ENCODE data around the gene MLPH. TPM values are rescaled to one million over a fixed set of nuclear protein-coding genes. Genes with fewer than 3 reads are reported as not detected.

MLPH gene
- total RNA-seq, 1 donor from 2014 or later: 91.0 TPM

- no peaks in the 10 kb centered on the region for H3K9me3 ChIP-seq
- no peak for DNase-seq (ENCODE audit: low spot score in 2 of 2)
- intact Hi-C loops (cut with DNase I): no loop called here
- no peak overlapping the region for H3K27ac ChIP-seq
- TF ChIP-seq, protein P1, sequence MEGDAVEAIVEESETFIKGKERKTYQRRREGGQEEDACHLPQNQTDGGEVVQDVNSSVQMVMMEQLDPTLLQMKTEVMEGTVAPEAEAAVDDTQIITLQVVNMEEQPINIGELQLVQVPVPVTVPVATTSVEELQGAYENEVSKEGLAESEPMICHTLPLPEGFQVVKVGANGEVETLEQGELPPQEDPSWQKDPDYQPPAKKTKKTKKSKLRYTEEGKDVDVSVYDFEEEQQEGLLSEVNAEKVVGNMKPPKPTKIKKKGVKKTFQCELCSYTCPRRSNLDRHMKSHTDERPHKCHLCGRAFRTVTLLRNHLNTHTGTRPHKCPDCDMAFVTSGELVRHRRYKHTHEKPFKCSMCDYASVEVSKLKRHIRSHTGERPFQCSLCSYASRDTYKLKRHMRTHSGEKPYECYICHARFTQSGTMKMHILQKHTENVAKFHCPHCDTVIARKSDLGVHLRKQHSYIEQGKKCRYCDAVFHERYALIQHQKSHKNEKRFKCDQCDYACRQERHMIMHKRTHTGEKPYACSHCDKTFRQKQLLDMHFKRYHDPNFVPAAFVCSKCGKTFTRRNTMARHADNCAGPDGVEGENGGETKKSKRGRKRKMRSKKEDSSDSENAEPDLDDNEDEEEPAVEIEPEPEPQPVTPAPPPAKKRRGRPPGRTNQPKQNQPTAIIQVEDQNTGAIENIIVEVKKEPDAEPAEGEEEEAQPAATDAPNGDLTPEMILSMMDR (IDR thresholded peaks at IDR 0.05): peak; percentile 28 to 51 (median 47)
- no peaks in the 10 kb centered on the region for H3K36me3 ChIP-seq
- H3K27me3 ChIP-seq: no peaks in the 10 kb centered on the region
- H3K4me1 ChIP-seq: peaks cover 0 to 11% of the 10 kb centered on the region in 2 donors
- no peak overlapping the region for H3K4me3 ChIP-seq
Observed at GRCh38 chr2:237471438-237472186, 15.4 kb upstream of the MLPH start.

- H3K36me3 ChIP-seq: no peaks in the 10 kb centered on the region
- peaks cover 0 to 11% of the 10 kb centered on the region in 2 donors for H3K4me1 ChIP-seq
- no peak for DNase-seq (ENCODE audit: low spot score in 2 of 2)
- no peaks in the 10 kb centered on the region for H3K27me3 ChIP-seq
- no peak overlapping the region for H3K27ac ChIP-seq
- intact Hi-C loops (cut with DNase I): no loop called here
- H3K9me3 ChIP-seq: no peaks in the 10 kb centered on the region
- no peak overlapping the region for H3K4me3 ChIP-seq
- TF ChIP-seq, protein P1 (IDR thresholded peaks at IDR 0.05): no peak
Observed at GRCh38 chr2:237472187-237472712, 14.8 kb upstream of the MLPH start.

DNA sequence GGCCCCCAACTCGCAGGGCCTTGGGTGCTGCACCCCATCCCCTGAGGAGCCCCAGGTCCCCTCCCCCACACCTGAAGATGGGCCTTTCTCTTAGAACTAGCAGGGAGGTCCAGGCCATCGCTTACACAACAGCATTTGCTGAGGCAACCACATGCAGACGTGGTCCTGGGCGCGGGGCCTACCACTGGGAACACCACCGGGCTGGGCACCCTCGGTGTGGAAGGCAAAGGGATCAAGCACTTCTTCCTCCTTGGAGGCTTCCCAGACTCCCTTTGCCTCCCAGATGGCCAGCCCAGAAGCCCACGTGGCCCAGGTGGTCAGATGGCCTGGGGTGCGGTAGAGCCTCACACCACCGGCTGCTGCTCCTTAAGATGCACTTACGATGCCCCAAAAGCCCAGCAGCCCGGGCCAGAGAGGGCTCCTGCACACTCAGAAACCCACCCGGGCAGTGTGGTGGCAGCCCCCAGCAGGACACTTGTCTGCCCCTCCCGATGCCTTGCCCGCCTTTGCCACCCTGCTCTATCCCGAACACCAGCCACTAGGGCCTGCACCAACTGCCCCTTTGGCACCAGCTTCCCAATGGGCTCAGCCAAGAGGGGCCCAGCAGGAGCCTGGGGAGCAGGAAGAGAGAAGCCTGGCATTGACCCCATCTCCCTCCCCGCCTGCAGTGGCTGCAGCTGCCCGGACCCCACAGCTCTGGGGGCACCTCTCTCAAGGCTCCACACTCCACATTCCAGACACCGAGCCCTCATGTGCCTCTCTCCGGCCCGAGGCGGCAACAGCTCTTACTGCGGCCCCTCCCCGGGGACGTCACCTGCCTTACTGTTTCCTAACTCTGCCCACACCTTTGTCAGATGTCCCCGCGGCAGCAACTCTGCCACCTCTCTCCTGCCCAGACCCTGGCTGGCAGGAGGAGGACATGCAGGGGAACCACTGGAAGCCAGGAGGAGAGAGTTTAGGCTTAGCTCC, 13.9 kb upstream of the MLPH start:
- no peaks in the 10 kb centered on the region for H3K27me3 ChIP-seq
- H3K4me1 ChIP-seq: peaks cover 0 to 11% of the 10 kb centered on the region in 2 donors
- TF ChIP-seq, protein P1 (IDR thresholded peaks at IDR 0.05): no peak
- no peaks in the 10 kb centered on the region for H3K9me3 ChIP-seq
- H3K36me3 ChIP-seq: no peaks in the 10 kb centered on the region
- no peak for DNase-seq (ENCODE audit: low spot score in 2 of 2)
- intact Hi-C loops (cut with DNase I): no loop called here
- no peak overlapping the region for H3K4me3 ChIP-seq
- H3K27ac ChIP-seq: no peak overlapping the region

GRCh38 chr2:237473878-237474441, 13.1 kb upstream of the MLPH start:
- Histone ChIP-seq H3K36me3 (no peaks in the 10 kb centered on the region), H3K9me3 (no peaks in the 10 kb centered on the region), H3K27me3 (no peaks in the 10 kb centered on the region), H3K4me1 (peaks cover 0 to 11% of the 10 kb centered on the region in 2 donors), H3K4me3 (no peak overlapping the region), H3K27ac (peak overlapping the region in 1 of 2 donors; percentile 91)
- intact Hi-C loops (cut with DNase I): no loop called here
- no peak for DNase-seq (ENCODE audit: low spot score in 2 of 2)
- TF ChIP-seq, protein P1 (IDR thresholded peaks at IDR 0.05): no peak

DNA sequence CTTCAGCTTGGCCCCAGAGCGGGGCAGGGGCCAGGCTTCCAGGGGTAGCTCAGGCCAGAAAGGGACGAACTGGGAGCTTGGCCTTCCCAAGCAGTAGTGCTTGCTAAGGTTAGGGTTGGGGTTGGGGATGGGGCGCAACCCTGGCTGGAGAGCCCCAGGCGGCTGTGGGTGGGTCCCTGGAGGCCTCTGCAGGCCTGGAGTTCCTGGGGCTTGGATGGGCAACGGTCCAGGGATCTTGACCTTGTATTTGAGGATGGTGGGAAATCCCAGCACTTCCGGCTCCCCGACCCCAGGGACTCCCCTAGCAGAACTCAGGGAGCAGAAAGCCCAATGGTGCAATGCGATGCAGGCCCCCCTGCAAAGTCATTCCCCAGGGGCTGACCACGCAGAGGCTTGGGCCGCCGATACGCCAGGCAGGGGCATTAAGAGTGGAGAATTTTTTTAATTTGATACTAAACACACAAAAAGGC, 12.6 kb upstream of the MLPH start:
- H3K4me1 ChIP-seq: peaks cover 0 to 14% of the 10 kb centered on the region in 2 donors
- TF ChIP-seq, protein P1 (IDR thresholded peaks at IDR 0.05): no peak
- no peaks in the 10 kb centered on the region for H3K36me3 ChIP-seq
- intact Hi-C loops (cut with DNase I): no loop called here
- H3K9me3 ChIP-seq: no peaks in the 10 kb centered on the region
- peak overlapping the region; percentile 68 to 76 for H3K4me3 ChIP-seq
- no peaks in the 10 kb centered on the region for H3K27me3 ChIP-seq
- H3K27ac ChIP-seq: peak overlapping the region; percentile 83 to 91
- peak in 1 of 2 donors; percentile 73 for DNase-seq (ENCODE audit: low spot score in 2 of 2)

All from ascending aorta (tissue), 2 donors.